ENCODE data around the gene WLS.
A peak's percentile ranks its signal among the peaks of the same experiment; 100 is the strongest.

Gene WLS

DNA sequence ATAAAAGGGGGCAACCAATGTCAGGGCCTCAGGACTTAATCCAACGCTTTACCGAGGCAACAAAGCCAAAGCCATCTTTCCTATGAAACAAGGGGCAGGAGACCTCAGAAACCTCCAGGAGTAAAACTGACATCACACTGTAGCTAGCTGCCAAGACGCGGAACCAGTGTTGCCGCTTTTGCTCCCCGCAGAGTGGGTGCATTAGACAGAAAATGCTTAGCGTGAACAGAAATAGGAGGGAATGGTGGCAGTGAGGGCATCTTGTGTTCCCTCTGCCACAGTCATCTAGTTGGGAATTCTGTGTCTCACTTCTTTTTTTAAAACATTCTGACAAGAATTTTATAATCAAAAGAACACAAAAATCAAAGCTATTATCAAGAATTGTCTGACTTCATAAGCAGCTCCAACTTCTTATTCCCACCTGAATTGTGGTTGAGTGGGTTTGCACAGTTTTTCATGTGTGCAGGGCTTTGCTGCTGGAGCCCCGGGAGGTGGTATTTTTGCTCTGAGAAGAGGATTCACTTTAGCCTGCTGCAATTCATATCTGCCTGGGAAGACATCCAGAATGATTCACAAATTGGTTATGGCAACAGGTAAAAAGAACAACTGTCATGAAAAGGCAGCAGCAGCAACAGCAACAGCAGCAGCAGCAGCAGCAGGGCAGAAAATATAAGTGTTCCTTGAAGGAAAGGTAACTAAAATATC lies 99.7 kb downstream of the WLS start:
- DNase-seq (ENCODE audit: low spot score): no peak

- DNase-seq (ENCODE audit: low spot score): no peak
Observed at GRCh38 chr1:68131261-68131660, 101.1 kb downstream of the WLS start.

DNA sequence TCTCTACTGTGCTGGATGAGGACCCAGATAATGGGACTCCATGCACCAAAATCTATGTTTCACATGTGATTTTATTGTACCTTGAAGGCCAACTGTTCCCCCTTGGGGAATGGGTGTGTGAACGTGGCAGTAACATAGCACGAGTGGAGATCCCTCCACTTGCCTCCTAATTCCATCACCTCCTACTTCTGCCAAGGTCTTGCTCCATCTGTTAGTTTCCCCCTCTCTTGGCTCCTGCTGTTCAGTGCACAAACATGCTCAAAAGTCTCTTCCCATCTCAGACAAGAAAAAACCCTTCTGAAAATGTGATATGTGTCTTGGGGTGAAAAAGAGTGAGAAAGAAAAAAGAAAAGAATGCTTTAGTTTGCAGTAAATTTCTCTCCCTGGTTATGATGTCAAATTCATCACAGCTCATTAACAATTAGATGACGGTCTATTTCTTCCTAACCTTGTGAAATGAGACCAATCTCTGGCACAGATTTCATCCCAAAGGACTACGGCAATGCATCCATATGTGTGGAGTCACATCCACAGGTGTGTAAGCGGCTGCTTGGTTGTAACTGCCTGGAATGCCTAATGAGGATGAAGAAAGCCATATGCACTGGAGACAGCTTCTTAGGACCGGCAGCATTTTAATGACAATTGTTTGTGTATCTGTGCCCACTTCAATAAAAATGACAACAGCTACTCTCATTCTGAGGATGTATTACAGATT lies 102.6 kb downstream of the WLS start:
- no peak for DNase-seq (ENCODE audit: low spot score)

DNA sequence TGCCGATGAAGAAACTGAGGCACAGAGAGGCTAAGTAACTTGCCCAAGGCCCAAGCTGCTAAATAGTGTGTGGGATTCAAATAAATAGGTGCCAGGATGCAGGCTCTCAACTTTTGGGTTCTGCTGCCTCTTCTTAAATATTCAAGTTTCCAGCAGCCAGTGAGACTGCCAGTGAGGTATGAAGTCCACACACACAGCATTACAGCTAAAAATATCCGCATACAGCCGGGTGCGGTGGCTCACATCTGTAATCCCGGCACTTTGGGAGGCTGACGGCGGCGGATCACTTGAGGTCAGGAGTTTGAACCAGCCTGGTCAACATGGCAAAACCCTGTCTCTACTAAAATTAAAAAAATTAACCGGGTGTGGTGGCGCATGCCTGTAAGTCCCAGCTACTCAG lies 103.5 kb downstream of the WLS start:
- no peak for DNase-seq (ENCODE audit: low spot score)

GRCh38 chr1:68128157-68128556 lies 104.2 kb downstream of the WLS start:
- DNase-seq (ENCODE audit: low spot score): no peak

DNA sequence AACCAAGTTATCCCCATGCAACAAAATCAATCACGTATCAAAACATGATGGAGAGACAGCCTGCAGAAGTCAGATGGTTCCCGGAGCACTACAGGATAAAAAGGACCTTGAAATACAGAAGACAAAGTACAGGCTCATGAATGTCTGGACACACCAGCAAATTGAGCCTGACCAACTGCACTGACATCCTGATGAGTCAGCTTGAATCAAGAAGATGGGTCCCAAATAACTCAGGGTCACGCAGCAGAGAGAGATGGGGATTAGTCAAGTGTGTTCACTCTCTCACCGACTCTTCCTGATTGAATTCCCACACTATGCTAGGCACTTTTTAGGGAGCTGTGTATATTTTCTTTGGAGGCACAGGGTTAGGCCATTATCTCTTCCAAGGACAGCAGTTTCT lies 110.8 kb downstream of the WLS start:
- peak; percentile 41 for DNase-seq (ENCODE audit: low spot score)

DNA sequence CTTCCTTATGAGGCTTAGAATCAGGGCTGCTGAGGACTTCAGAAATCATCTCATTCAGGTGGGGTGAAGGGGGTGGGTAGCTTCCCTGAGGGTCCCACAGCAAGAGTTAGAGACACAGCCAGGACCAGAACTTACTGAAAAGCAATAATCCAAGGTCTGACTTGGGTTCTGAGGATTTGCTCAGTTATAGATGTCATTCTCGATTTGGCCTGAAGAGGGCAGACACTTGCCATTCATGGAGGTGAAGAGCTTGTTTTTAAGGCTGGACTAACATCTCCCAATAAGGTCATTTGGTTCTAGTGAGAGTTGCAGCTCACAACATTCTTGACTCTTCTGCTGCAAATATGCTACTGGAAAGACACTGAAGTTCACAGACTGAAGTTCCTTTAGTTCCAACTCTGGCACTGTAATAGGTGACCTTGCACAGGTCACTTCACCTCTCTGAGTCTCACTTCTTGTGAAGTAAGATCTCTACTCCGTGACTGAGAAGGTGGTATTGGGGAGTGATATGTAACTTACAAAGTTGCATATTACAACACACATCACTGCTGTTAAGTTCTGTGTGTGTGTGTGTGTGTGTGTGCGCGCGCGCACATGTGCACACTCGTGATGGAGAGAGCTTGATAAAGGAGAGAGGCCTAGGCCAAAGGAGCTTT lies 112.1 kb downstream of the WLS start:
- DNase-seq (ENCODE audit: low spot score): peak; percentile 54

DNA sequence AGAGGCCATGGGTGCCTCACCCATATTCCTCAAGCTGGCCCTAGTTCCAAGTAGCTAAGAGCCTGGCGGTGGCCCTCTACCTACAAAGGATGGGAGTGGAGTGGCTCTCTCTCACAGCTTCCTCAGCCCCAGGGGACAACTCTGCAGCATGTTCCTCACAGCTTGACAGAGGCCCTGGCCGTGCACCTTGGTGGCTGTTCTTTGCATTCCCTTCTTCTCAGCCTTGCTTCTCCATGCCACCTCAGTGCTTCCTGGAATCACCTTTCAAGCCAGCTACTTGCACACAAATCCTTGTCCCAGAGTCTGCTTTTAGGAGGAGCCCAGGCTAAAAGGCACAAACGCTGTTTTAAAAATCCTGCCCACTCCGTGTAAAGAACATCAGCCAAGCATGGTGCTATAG lies 112.9 kb downstream of the WLS start:
- DNase-seq (ENCODE audit: low spot score): no peak

- DNase-seq (ENCODE audit: low spot score): no peak
Observed at GRCh38 chr1:68117416-68117815, 114.9 kb downstream of the WLS start.

DNA sequence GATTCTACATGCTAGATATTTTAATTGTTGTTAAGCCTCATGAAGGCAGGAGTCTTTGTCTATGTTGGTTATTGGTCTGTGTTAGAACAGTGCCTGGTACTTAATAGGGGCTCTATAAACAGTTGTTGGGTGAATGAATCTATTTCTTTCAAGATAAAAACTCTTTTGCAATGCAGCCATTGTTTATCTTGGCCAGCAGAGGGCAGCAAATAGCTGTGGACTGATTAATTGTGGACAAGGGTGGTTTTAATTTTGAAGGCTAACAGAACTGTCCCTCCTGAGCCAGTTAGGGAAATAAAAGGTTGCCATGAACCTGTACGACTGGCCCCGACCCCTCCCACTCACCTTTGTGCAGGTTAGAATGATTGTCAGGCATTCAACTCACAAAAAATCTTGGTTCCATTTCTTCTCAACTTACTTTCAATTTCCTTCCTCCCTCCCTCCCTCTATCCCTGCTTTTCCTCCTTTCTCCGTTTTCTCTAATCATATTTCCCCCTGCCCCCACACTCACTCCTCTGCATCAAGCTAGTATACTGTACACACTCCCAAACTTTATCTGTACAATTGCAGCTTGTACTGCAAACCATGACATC lies 115.6 kb downstream of the WLS start:
- peak; percentile 31 for DNase-seq (ENCODE audit: low spot score)

GRCh38 chr1:68115308-68115707 lies 117.0 kb downstream of the WLS start:
- no peak for DNase-seq (ENCODE audit: low spot score)

GRCh38 chr1:68113966-68114365 lies 118.4 kb downstream of the WLS start:
- DNase-seq (ENCODE audit: low spot score): no peak

DNA sequence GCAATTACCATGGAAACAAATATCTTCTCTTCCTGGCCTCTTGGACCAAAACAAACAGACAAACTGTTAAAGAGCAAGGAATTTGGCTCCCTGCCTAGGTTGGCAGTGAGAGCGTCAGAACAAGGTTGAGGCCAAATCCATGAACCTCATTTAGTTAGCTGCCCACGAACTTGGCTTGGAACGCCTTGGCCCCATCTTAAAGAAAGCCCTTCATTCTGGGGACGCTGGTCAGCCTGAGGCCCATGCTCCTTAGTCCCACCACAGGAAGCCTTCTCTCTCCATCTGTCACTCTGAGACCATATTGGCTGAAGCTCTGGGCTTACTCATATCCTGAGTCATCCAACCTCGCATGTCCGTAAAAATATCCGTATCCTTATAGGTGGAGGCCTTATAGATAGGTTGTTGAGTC lies 119.5 kb downstream of the WLS start:
- peak; percentile 33 for DNase-seq (ENCODE audit: low spot score)

DNA sequence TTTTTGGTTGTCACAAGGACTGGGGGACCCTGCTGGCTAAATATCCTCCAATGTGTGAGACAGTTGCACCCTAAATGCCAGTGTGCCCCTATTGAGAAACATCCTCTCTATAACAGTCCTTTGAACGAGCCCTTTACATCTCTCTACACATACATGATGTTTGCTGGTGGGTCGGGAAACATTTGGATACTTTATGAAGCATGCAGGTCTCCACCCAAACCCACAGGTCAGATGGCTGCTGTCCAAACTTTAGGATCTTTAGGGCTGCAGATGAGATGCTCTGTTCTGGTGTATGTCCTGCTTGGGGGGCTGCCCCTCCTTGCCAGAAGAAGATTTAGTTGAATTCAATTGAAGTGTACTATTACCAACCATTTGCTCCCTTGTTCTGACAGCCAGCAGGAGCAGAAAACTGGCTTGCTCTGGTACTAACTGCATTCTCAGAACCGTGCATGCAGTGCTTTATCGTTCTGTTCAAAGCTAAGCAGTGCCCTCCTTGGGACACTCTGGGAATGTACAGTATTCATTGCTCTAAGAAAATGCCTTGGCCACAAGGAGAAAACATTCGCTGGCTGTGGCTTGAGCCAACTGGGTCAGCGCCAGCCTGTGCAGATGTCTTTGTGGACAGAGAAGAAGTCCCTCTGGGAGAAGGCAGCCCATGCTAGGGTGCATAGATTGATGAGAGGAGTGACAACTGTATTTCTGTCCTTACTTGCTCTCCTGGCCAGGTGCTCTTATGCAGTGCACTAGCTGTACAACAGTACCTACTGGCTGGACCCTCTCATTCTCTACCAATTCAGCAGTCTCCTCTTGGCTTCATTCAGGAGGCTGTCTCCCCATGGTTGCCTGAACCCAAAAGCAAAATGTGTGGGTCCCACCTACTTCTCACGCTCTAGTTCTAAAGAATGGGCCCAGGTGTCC lies 120.5 kb downstream of the WLS start:
- peak; percentile 68 for DNase-seq (ENCODE audit: low spot score)

DNA sequence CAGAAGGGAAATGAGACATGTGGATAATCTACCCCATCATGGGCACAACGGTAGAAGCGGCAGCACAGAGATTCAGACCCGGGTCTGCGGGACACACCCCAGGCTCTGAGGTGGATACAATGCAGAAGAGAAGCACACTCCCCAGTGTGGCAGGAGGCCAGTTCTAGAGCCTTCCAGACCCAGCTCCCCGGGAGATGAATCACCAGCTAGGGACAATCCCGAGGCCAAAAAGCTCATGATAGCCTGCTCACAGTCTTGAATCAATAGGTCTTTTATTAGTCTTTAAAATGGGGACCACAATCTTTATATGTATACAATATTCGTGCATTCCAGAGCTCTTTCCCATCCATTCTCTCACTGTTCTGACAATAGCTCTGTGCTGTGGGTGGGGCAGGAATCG lies 124.6 kb downstream of the WLS start:
- no peak for DNase-seq (ENCODE audit: low spot score)

DNA sequence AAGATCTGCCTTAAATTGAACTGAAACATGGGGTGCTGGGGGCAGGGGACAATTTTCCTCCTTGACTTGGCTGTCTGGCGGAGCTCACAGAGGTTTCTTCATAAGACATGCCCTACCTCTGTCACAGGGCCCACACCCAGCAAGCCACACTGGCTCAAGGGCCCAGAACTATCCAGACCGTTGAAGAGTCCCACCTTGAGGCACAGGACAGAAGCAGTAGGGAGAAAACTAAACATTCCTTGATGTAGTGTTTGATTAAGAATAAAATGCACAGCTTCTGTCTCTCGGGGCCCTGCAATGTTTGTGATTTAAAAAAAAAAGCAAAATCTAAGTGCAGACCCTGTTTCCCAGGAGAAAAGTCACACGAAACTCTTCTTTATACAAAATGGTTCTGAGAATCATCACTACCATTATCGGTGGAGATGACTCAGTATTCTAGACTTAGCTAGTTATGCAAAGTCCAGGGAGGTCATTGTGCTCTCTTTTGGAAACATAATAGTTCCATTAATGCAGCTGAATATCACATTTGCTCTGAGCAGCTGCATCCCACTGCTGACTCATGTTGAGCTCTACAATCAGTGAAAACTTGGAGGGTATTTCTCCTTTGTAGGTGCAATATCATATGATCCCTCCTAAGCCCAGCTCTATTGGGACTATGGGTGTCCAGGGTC lies 128.3 kb downstream of the WLS start:
- DNase-seq (ENCODE audit: low spot score): peak; percentile 19

GRCh38 chr1:68103011-68103545 lies 129.2 kb downstream of the WLS start:
- DNase-seq (ENCODE audit: low spot score): no peak

- no peak for DNase-seq (ENCODE audit: low spot score)
Observed at GRCh38 chr1:68101829-68102228, 130.5 kb downstream of the WLS start.

DNA sequence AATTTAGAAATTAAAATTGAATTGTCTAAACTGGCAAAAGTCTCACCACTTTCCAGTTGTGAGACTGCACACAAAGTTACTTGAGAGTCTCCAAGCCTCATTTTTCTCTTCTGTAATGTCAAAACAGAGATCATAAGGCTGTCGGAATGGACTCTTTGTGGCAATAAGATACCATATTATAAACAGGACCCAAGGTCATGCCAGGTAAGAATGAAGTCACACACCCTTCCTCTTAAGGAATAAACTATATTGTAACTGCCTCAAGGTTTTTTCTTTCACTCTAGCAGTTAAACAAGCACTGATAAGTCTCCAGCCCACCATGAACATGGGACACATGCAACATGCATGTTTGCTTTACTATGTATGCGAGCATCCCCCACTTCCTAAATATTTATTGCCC lies 131.8 kb downstream of the WLS start:
- DNase-seq (ENCODE audit: low spot score): no peak

- DNase-seq (ENCODE audit: low spot score): no peak
Observed at GRCh38 chr1:68093737-68094136, 138.6 kb downstream of the WLS start.

GRCh38 chr1:68087184-68087583 lies 145.1 kb downstream of the WLS start:
- no peak for DNase-seq (ENCODE audit: low spot score)

Measured in hepatic stellate cell (primary cell).